Trophoblast cell (in vitro differentiated cells and primary cell): ENCODE data around the gene SMG1.

Experiments used
- DNase-seq, 2 donors: peaks; one replicate each; pipeline ENCODE4 v3.0.0-alpha.2; 2016
- H2AFZ ChIP-seq: 2 replicates; pipeline ENCODE4 v1.6.1; 2013; ENCODE audit warnings: low read length, moderate library complexity, mild to moderate bottlenecking; ENCODE audit not compliant: insufficient read depth, poor library complexity
- H2AK5ac ChIP-seq: 2 replicates; pipeline ENCODE4 v1.6.1; 2013; ENCODE audit warnings: mild to moderate bottlenecking, low read length
- H2BK120ac ChIP-seq: 2 replicates; pipeline ENCODE4 v1.6.1; 2013; ENCODE audit warnings: low read length, mild to moderate bottlenecking, moderate library complexity; ENCODE audit not compliant: insufficient read depth, poor library complexity
- H2BK12ac ChIP-seq: 2 replicates; pipeline ENCODE4 v1.6.1; 2013; ENCODE audit warnings: mild to moderate bottlenecking, low read length, moderate library complexity
- H2BK5ac ChIP-seq: 2 replicates; pipeline ENCODE4 v1.6.1; 2013; ENCODE audit warnings: low read length, low read depth, moderate library complexity, mild to moderate bottlenecking; ENCODE audit not compliant: poor library complexity
- H3K14ac ChIP-seq: 2 replicates; pipeline ENCODE4 v1.6.1; 2013; ENCODE audit warnings: mild to moderate bottlenecking, low read length
- H3K18ac ChIP-seq: 2 replicates; pipeline ENCODE4 v1.6.1; 2013; ENCODE audit warnings: mild to moderate bottlenecking, low read length
- H3K23ac ChIP-seq: 2 replicates; pipeline ENCODE4 v1.6.1; 2013; ENCODE audit warnings: low read length
- H3K27ac ChIP-seq: 2 replicates; pipeline ENCODE4 v1.5.1; 2013; ENCODE audit warnings: low read depth, mild to moderate bottlenecking, inconsistent platforms, low read length, moderate library complexity
- H3K27me3 ChIP-seq: 2 replicates; pipeline ENCODE4 v1.6.1; 2013; ENCODE audit warnings: inconsistent platforms, mild to moderate bottlenecking, low read length, moderate library complexity; ENCODE audit not compliant: insufficient read depth
- H3K36me3 ChIP-seq, 2 experiments: 1 replicate in 1 of 2; 2 replicates in 1 of 2; pipeline ENCODE4 v1.6.1; 2013; ENCODE audit warnings: low read length in 2 of 2, mild to moderate bottlenecking in 2 of 2, moderate library complexity in 1 of 2; ENCODE audit not compliant: insufficient read depth in 2 of 2, control insufficient read depth in 1 of 2
- H3K4ac ChIP-seq: 2 replicates; pipeline ENCODE4 v1.6.1; 2013; ENCODE audit warnings: low read depth, mild to moderate bottlenecking, low read length, moderate library complexity
- H3K4me1 ChIP-seq, 2 experiments: 1 replicate in 1 of 2; 2 replicates in 1 of 2; pipeline ENCODE4 v1.6.1; 2013; ENCODE audit warnings: low read length in 2 of 2, mild to moderate bottlenecking in 2 of 2, moderate library complexity in 1 of 2; ENCODE audit not compliant: insufficient read depth in 2 of 2, control insufficient read depth in 1 of 2
- H3K4me2 ChIP-seq: 2 replicates; pipeline ENCODE4 v1.6.1; 2013; ENCODE audit warnings: inconsistent platforms, mild to moderate bottlenecking, low read length, moderate library complexity
- H3K4me3 ChIP-seq: 2 replicates; pipeline ENCODE4 v1.5.1; 2013; ENCODE audit warnings: mild to moderate bottlenecking, low read depth, low read length, inconsistent platforms
- H3K79me1 ChIP-seq: one replicate; pipeline ENCODE4 v1.6.1; 2013; ENCODE audit warnings: low read length
- H3K79me2 ChIP-seq: 2 replicates; pipeline ENCODE4 v1.6.1; 2013; ENCODE audit warnings: low read length, mild to moderate bottlenecking; ENCODE audit not compliant: control insufficient read depth, insufficient read depth, poor library complexity
- H3K9ac ChIP-seq: 2 replicates; pipeline ENCODE4 v1.6.1; 2013; ENCODE audit warnings: mild to moderate bottlenecking, low read length
- H3K9me3 ChIP-seq: 2 replicates; pipeline ENCODE4 v1.6.1; 2013; ENCODE audit warnings: low read depth, mild to moderate bottlenecking, control low read depth, inconsistent platforms, low read length; ENCODE audit not compliant: insufficient read depth
- H4K12ac ChIP-seq: 2 replicates; pipeline ENCODE4 v1.6.1; 2013; ENCODE audit warnings: low read depth, mild to moderate bottlenecking, low read length, moderate library complexity
- H4K8ac ChIP-seq: 2 replicates; pipeline ENCODE4 v1.6.1; 2013; ENCODE audit warnings: low read depth, mild to moderate bottlenecking, low read length, moderate library complexity
- H4K91ac ChIP-seq: one replicate; pipeline ENCODE4 v1.6.1; 2013; ENCODE audit warnings: low read depth, mild to moderate bottlenecking, low read length, moderate library complexity
- WGBS: extraction: QIAGEN DNeasy Blood & Tissue Kit; methylation state at CpG from one replicate; pipeline ENCODE4 v1.1.7; 2013; ENCODE audit warnings: missing lambda C conversion rate; ENCODE audit not compliant: insufficient read length, insufficient coverage; ENCODE audit errors: extremely low coverage; 5-methylcytosine and 5-hydroxymethylcytosine counted together

The SMG1 gene

DNA sequence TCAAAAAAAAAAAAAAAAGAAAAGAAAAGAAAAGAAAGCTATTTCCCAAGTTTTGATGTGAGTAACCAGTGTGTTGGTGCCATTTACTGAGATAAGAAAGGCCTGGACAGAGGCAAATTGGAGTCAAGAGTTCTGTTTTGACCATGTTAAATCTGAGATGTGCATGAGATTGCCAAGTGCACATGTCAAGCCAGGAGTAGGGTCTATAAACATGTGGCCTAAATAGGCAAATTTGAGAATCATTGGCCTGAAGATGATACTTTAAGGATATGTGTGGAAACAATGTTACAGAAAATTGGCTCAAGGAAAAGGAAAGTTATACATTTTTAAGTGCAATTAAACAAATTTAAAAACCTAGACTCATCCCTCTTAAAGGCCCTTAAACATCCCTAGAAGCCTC lies 15.3 kb upstream of the SMG1 start:
- H3K14ac ChIP-seq = no peak overlapping the region
- H3K9ac ChIP-seq = no peak overlapping the region
- H3K4ac ChIP-seq = no peak overlapping the region
- no peak overlapping the region for H3K27ac ChIP-seq
- DNase-seq = no peak
- no peak overlapping the region for H3K18ac ChIP-seq
- no peak overlapping the region for H2BK120ac ChIP-seq
- no peak overlapping the region for H4K8ac ChIP-seq
- no peak overlapping the region for H2BK12ac ChIP-seq
- H4K91ac ChIP-seq = no peak overlapping the region
- no peaks in the 10 kb centered on the region for H3K27me3 ChIP-seq
- no peak overlapping the region for H3K4me2 ChIP-seq
- no peaks in the 10 kb centered on the region for H3K79me2 ChIP-seq
- no peak overlapping the region for H3K23ac ChIP-seq
- H2AFZ ChIP-seq = no peak overlapping the region
- peaks cover 0 to 5% of the 10 kb centered on the region in 2 experiments for H3K4me1 ChIP-seq
- H3K9me3 ChIP-seq = no peaks in the 10 kb centered on the region
- H4K12ac ChIP-seq = no peak overlapping the region
- no peak overlapping the region for H2AK5ac ChIP-seq
- H3K4me3 ChIP-seq = no peak overlapping the region
- H2BK5ac ChIP-seq = no peak overlapping the region
- H3K79me1 ChIP-seq = no peaks in the 10 kb centered on the region
- no peaks in the 10 kb centered on the region for H3K36me3 ChIP-seq

DNA sequence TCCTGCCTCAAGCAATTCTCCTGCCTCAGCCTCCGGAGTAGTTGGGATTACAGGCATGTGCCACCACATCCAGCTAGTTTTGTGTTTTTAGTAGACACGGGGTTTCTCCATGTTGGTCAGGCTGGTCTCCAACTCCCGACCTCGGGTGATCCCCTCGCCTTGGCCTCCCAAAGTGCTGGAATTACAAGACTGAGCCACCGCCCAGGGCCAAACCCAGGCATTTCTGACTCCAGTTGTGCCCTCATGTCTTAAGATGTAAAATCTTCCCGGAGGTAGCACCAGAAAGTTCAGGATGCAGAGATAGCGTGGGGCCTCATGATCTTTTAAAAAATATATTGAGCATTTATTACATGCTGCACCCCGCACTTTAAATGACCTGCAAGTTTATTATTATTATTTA lies 12.8 kb upstream of the SMG1 start:
- Histone ChIP-seq H3K9ac (no peak overlapping the region), H3K36me3 (no peaks in the 10 kb centered on the region), H4K91ac (no peak overlapping the region), H2BK120ac (no peak overlapping the region), H3K18ac (no peak overlapping the region), H3K79me2 (no peaks in the 10 kb centered on the region), H3K27ac (no peak overlapping the region), H3K14ac (no peak overlapping the region), H3K4ac (no peak overlapping the region), H3K23ac (no peak overlapping the region), H3K27me3 (no peaks in the 10 kb centered on the region), H4K8ac (no peak overlapping the region), H2AFZ (no peak overlapping the region), H4K12ac (no peak overlapping the region), H3K4me1 (peaks cover 0 to 5% of the 10 kb centered on the region in 2 experiments), H2AK5ac (no peak overlapping the region), H3K4me2 (no peak overlapping the region), H2BK5ac (no peak overlapping the region), H2BK12ac (no peak overlapping the region), H3K4me3 (no peak overlapping the region), H3K9me3 (no peaks in the 10 kb centered on the region), H3K79me1 (no peaks in the 10 kb centered on the region)
- WGBS = no CpG with 5 or more reads among the region's 9 CpGs
- DNase-seq = peak; percentile 50 to 70

DNA sequence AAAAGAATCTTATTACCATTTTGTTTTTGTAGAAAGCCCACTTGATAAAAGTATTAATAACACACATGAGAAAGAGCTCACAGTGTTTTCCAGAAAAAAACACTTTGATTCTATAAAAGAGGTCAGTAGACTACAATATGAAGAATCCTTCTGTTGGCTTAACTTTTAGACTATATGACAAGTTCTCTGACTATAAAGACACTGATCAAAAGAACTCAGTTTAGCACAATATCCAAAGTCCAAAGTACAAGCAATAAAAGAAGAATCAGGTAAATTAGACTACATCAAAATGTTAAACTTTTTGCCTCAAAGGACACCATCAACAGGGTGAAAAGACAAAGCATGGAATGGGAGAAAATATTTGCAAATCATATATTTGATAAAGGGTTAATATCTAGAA lies 11.2 kb upstream of the SMG1 start:
- H3K9ac ChIP-seq = no peak overlapping the region
- no peak overlapping the region for H4K8ac ChIP-seq
- no peak overlapping the region for H2AK5ac ChIP-seq
- no peaks in the 10 kb centered on the region for H3K79me1 ChIP-seq
- peaks cover 0 to 5% of the 10 kb centered on the region in 2 experiments for H3K4me1 ChIP-seq
- H3K36me3 ChIP-seq = no peaks in the 10 kb centered on the region
- no peak overlapping the region for H3K14ac ChIP-seq
- H4K12ac ChIP-seq = no peak overlapping the region
- H3K18ac ChIP-seq = no peak overlapping the region
- no peak overlapping the region for H2AFZ ChIP-seq
- H3K23ac ChIP-seq = no peak overlapping the region
- H3K27ac ChIP-seq = no peak overlapping the region
- H3K9me3 ChIP-seq = no peaks in the 10 kb centered on the region
- no peaks in the 10 kb centered on the region for H3K27me3 ChIP-seq
- DNase-seq = no peak
- no peak overlapping the region for H2BK12ac ChIP-seq
- no peak overlapping the region for H3K4me2 ChIP-seq
- H4K91ac ChIP-seq = no peak overlapping the region
- no peak overlapping the region for H2BK5ac ChIP-seq
- H3K4me3 ChIP-seq = no peak overlapping the region
- no peak overlapping the region for H2BK120ac ChIP-seq
- no peak overlapping the region for H3K4ac ChIP-seq
- no peaks in the 10 kb centered on the region for H3K79me2 ChIP-seq

DNA sequence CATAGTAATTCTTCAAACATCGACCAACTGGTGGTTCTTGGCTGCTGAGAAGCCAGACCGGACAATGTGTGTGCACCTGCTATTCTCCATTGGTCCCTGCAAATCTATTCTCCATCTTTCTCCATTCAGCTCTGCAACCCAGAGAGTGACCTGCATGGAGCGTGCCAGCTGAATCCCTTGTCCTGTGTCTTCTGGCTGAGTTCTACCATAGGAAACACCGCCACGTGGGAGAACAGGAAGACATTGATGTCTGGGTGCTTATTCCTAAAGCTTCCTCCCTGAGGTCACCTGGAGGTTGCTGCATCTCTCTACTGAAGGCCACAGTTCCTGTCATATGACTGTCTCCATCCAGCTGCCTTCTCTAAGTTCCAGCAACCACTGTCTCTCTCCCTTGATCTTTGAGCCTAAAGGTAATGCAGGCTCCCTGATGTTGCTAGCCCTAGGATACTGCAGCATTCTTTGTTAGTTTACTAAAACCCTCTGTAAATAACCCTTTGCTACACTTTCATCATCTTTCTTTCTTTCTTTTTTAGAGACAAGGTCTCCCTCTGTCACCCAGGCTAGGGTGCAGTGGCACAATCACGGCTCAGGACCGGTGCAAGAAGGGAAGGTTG lies 10.6 kb upstream of the SMG1 start:
- no peak overlapping the region for H3K4ac ChIP-seq
- no peak overlapping the region for H4K12ac ChIP-seq
- no peak overlapping the region for H3K18ac ChIP-seq
- no peak overlapping the region for H3K9ac ChIP-seq
- no peaks in the 10 kb centered on the region for H3K9me3 ChIP-seq
- no peak overlapping the region for H4K91ac ChIP-seq
- H3K23ac ChIP-seq = no peak overlapping the region
- H3K79me1 ChIP-seq = no peaks in the 10 kb centered on the region
- WGBS = no CpG with 5 or more reads among the region's 7 CpGs
- H4K8ac ChIP-seq = no peak overlapping the region
- H3K14ac ChIP-seq = no peak overlapping the region
- DNase-seq = peak; percentile 49 to 59
- H3K27ac ChIP-seq = no peak overlapping the region
- no peaks in the 10 kb centered on the region for H3K27me3 ChIP-seq
- H3K4me1 ChIP-seq = peaks cover 0 to 5% of the 10 kb centered on the region in 2 experiments
- no peak overlapping the region for H2AFZ ChIP-seq
- H3K4me3 ChIP-seq = no peak overlapping the region
- H3K79me2 ChIP-seq = no peaks in the 10 kb centered on the region
- H2BK5ac ChIP-seq = no peak overlapping the region
- H3K36me3 ChIP-seq = no peaks in the 10 kb centered on the region
- H2AK5ac ChIP-seq = no peak overlapping the region
- no peak overlapping the region for H3K4me2 ChIP-seq
- H2BK120ac ChIP-seq = no peak overlapping the region
- H2BK12ac ChIP-seq = no peak overlapping the region
